Adrenal gland (tissue), 12 donors: ENCODE measurements around the gene G2E3. TPM values are rescaled to one million over a fixed set of nuclear protein-coding genes. Genes with fewer than 3 reads are reported as not detected.
"Not testable (repeated sequence)": the region's sequence is repeated elsewhere in the genome, so short reads cannot be mapped to it uniquely, and the experiment has no call there.

ENCODE experiments used
- DNase-seq, 7 donors: peaks; one replicate each; pipeline ENCODE4 v3.0.0-alpha.2; 2019 to 2020
- H3K27ac ChIP-seq, 5 donors: fragments of 200-600 bp; sonication (generic) in 4 of 5; 1 replicate in 3 of 5; 2 replicates in 2 of 5; pipeline versions ENCODE4 v1.5.1 to v1.8.0; 2016 to 2020; ENCODE audit warnings: mild to moderate bottlenecking in 1 of 5
- H3K27me3 ChIP-seq: fragments of 200-600 bp; 2 replicates; pipeline ENCODE4 v1.8.0; 2021
- H3K36me3 ChIP-seq, 2 donors: fragments of 200-600 bp; replicated peaks in 1 of 2; 1 replicate in 1 of 2; 2 replicates in 1 of 2; pipeline versions ENCODE4 v1.5.1 to v1.8.0; 2018 to 2022
- H3K4me1 ChIP-seq, 2 donors: fragments of 200-600 bp; replicated peaks in 1 of 2; 1 replicate in 1 of 2; 2 replicates in 1 of 2; pipeline versions ENCODE4 v1.5.1 to v1.8.0; 2018 to 2021
- H3K4me3 ChIP-seq, 4 donors: fragments of 200-600 bp; sonication (generic) in 3 of 4; one replicate each; pipeline ENCODE4 v1.5.1; 2016 to 2018
- H3K9me3 ChIP-seq, 3 donors: fragments of 200-600 bp; sonication (generic) in 1 of 3; replicated peaks in 1 of 3; 1 replicate in 2 of 3; 2 replicates in 1 of 3; pipeline versions ENCODE4 v1.5.1 to v1.8.0; 2016 to 2021
- CTCF ChIP-seq, 6 experiments: fragments of 450-650 bp in 4 of 6; fragments of 200-600 bp in 2 of 6; sonication (generic) in 1 of 6; IDR thresholded peaks; 1 replicate in 5 of 6; 2 replicates in 1 of 6; pipeline versions ENCODE4 v1.5.1 to v1.8.0; 2016 to 2021; ENCODE audit warnings: antibody characterized with exemption in 6 of 6, mild to moderate bottlenecking in 2 of 6, moderate library complexity in 1 of 6
- POLR2A ChIP-seq, 2 donors: fragments of 450-650 bp; IDR thresholded peaks; one replicate each; pipeline ENCODE4 v1.6.1; 2017; ENCODE audit warnings: antibody characterized with exemption in 2 of 2, mild to moderate bottlenecking in 2 of 2, moderate library complexity in 1 of 2
- WGBS, 4 donors: extraction: QIAGEN DNeasy Blood & Tissue Kit in 2 of 4; methylation state at CpG; one replicate each; pipeline versions ENCODE4 v1.1.5 to v1.1.7; 2013 to 2017; 5-methylcytosine and 5-hydroxymethylcytosine counted together
- intact Hi-C, 2 donors: fragments of 100-400 bp; cut with DNase I; formaldehyde crosslinking; loops; one replicate each; pipeline versions ENCODE4 v1.14.1 to v1.15.0; 2022 to 2023
- polyA plus RNA-seq, 3 donors: library from polyadenylated mRNA; stranded (reverse); fragments of 200-250 nt in 2 of 3; fragments of 350-450 nt in 1 of 3; fragmentation: Illumina TruSeq in 1 of 3; extraction: RNeasy Lipid Tissue Mini Kit (QIAGEN cat#74804) in 1 of 3; gene quantifications; one replicate each; pipeline ENCODE4 v1.2.3, GENCODE V29; 2013 to 2014
- total RNA-seq, 9 donors: library from RNA; depleted of rRNA in 4 of 9; stranded (reverse); fragments of >200 nt in 4 of 9; fragments of 120-200 nt in 1 of 9; fragmentation: NEBNext Ultra II Directional in 1 of 9; extraction: Animal tissue kit (Norgen Biotek cat#: 25700) in 1 of 9; gene quantifications; one replicate each; pipeline versions ENCODE4 v1.1.0 to v1.2.4, GENCODE V29; 2013 to 2023
- donor health status: healthy with polysubstance abuse.
- donor health status: Bipolar disorder and iron deficiency.
- donor health status: DM: yes; HTN: yes; CAD: no.
- donor health status: DM: no; HTN: no; CAD: no.
- donor health status: DM: no; HTN: no; CAD: no.
- donor health status: DM: yes; HTN: yes; CAD: no.

G2E3 gene
- total and polyA plus RNA-seq, 12 donors: 2.4 to 18.4 (median 9.7) TPM

- Histone ChIP-seq H3K9me3 (no peaks in the 10 kb centered on the region), H3K36me3 (peaks cover 0 to 23% of the 10 kb centered on the region in 2 donors), H3K27me3 (no peaks in the 10 kb centered on the region), H3K27ac (no peak overlapping the region), H3K4me1 (no peaks in the 10 kb centered on the region), H3K4me3 (no peak overlapping the region)
- intact Hi-C loops: no loop called here
- no peak for DNase-seq
- WGBS, 4 donors: 93 to 100% (median 99%) methylated on average over 1 of the region's 1 CpG
- TF ChIP-seq CTCF (IDR thresholded peaks at IDR 0.05): no peak
- TF ChIP-seq POLR2A (IDR thresholded peaks at IDR 0.05): no peak
These were observed 73.8 kb downstream of the G2E3 start for GRCh38 chr14:30632730-30633129.

DNA sequence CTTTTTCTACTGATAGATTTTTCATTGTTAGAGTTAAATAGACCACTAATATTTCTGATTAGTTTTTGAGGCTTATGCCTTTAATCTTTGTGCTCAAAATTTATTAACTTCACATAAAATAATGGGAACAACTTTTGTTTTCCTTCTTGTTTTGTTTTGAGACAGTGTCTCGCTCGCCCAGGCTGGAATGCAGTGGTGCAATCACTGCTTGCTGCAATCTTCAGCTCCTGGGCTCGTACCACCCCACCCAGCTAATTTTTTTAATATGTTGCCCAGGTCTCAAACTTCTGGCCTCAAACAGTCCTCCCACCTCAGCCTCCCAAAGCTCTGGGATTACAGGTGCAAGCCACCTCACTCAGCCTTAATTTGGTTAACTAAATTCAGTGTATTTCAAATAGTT is 80.0 kb downstream of the G2E3 start:
- intact Hi-C loops: no loop called here
- 56 to 79% (median 68%) methylated on average over 3 of the region's 3 CpGs for WGBS, 4 donors

GRCh38 chr14:30641207-30641606 is 82.2 kb downstream of the G2E3 start:
- peaks cover 0 to 4% (median 0%) of the 10 kb centered on the region in 3 donors for H3K9me3 ChIP-seq
- no peak overlapping the region for H3K27ac ChIP-seq
- peaks cover 0 to 16% of the 10 kb centered on the region in 2 donors for H3K36me3 ChIP-seq
- DNase-seq: no peak
- peaks cover 0 to 19% of the 10 kb centered on the region in 2 donors for H3K4me1 ChIP-seq
- TF ChIP-seq CTCF (IDR thresholded peaks at IDR 0.05): no peak
- no peak overlapping the region for H3K4me3 ChIP-seq
- 92 to 100% (median 97%) methylated on average over 1 of the region's 1 CpG for WGBS, 4 donors
- no peaks in the 10 kb centered on the region for H3K27me3 ChIP-seq
- intact Hi-C loops: no loop called here

More for the DNA sequence above, 80.0 kb downstream of the G2E3 start:
- peaks cover 0 to 19% of the 10 kb centered on the region in 2 donors for H3K4me1 ChIP-seq
- no peaks in the 10 kb centered on the region for H3K27me3 ChIP-seq
- H3K27ac ChIP-seq: no peak overlapping the region
- H3K4me3 ChIP-seq: no peak overlapping the region
- peaks cover 0 to 26% of the 10 kb centered on the region in 2 donors for H3K36me3 ChIP-seq
- DNase-seq: peak in 2 of 7 donors; percentile 6 to 16
- no peak for TF ChIP-seq POLR2A (IDR thresholded peaks at IDR 0.05)
- TF ChIP-seq CTCF (IDR thresholded peaks at IDR 0.05): no peak
- H3K9me3 ChIP-seq: no peaks in the 10 kb centered on the region

DNA sequence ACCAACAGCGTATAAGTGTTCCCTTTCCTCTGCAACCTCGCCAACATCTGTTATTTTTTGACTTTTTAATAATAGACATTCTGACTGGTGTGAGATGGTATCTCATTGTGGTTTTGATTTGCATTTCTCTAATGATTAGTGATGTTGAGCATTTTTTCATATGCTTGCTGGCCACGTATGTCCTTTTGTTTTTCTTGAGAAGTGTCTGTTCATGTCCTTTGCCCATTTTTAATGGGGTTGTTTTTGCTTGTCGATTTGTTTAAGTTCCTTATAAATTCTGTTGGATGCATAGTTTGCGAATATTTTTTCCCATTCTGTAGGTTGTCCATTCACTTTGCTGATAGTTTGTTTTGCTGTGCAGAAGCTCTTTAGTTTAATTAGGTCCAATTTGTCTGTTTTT is 85.5 kb downstream of the G2E3 start:
- 94 to 100% (median 99%) methylated on average over 5 of the region's 5 CpGs for WGBS, 4 donors
- H3K27ac ChIP-seq, intact Hi-C loops, DNase-seq, H3K27me3 ChIP-seq, H3K9me3 ChIP-seq, H3K4me3 ChIP-seq: not testable (repeated sequence)
- Histone ChIP-seq H3K4me1 (peaks cover 0 to 11% of the 10 kb centered on the region in 2 donors), H3K36me3 (peaks cover 0 to 21% of the 10 kb centered on the region in 2 donors)

DNA sequence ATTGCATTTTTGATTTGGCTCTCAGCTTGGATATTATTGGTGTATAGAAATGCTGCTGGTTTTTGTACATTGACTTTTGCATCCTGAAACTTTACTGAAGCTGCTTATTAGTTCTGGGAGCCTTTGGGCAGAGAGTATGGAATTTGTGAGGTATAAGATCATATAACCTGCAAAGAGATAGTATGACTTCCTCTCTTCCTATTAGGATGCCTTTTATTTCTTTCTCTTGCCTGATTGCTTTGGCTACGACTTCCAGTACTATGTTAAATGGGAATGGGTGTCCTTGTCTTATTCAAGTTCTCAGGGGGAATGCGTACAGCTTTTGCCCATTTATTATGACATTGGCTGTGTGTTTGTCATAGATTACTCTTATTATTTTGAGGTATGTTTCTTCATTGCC is 86.6 kb downstream of the G2E3 start:
- Histone ChIP-seq H3K27me3 (no peaks in the 10 kb centered on the region), H3K36me3 (peaks cover 0 to 31% of the 10 kb centered on the region in 2 donors), H3K9me3 (peaks cover 0 to 4% (median 0%) of the 10 kb centered on the region in 3 donors), H3K4me3 (no peak overlapping the region), H3K4me1 (peaks cover 0 to 4% of the 10 kb centered on the region in 2 donors), H3K27ac (no peak overlapping the region)
- DNase-seq: no peak
- intact Hi-C loops: no loop called here
- no peak for TF ChIP-seq POLR2A (IDR thresholded peaks at IDR 0.05)
- TF ChIP-seq CTCF (IDR thresholded peaks at IDR 0.05): no peak
- 95 to 100% (median 98%) methylated on average over 2 of the region's 2 CpGs for WGBS, 4 donors
